A549 (cell line): ENCODE data around the gene MRPS18B.

Source experiments
- BHLHE40 ChIP-seq: IDR thresholded peaks from 2 replicates; pipeline ENCODE4 v1.6.1; 2012; ENCODE audit warnings: low read depth, low read length, inconsistent platforms
- CEBPB ChIP-seq, 2 experiments: fragments of >200 bp in 1 of 2; sonication (Bioruptor Twin) in 1 of 2; formaldehyde crosslinking in 1 of 2; IDR thresholded peaks; 2 replicates each; pipeline ENCODE4 v1.6.1; 2012 to 2016
- EP300 ChIP-seq, 2 experiments: fragments of >200 bp; sonication (Bioruptor Twin); formaldehyde crosslinking; IDR thresholded peaks; 2 replicates in 1 of 2; 3 replicates in 1 of 2; pipeline ENCODE4 v1.6.1; 2016 to 2017
- FOSL2 ChIP-seq, 2 experiments: fragments of 450-650 bp in 1 of 2; fragments of >200 bp in 1 of 2; sonication (Bioruptor Twin) in 1 of 2; formaldehyde crosslinking; IDR thresholded peaks; 2 replicates each; pipeline versions ENCODE4 v1.5.0 to v1.6.1; 2016 to 2020; ENCODE audit warnings: mild to moderate bottlenecking in 1 of 2, moderate library complexity in 1 of 2
- GATA3 ChIP-seq: IDR thresholded peaks from 2 replicates; pipeline ENCODE4 v1.6.1; 2012; ENCODE audit warnings: borderline replicate concordance
- MAFK ChIP-seq: fragments of 450-650 bp; IDR thresholded peaks from 2 replicates; pipeline ENCODE4 v1.6.1; 2014; ENCODE audit not compliant: partially characterized antibody
- MAZ ChIP-seq: fragments of 150-350 bp; IDR thresholded peaks from 2 replicates; pipeline ENCODE4 v1.6.1; 2014; ENCODE audit warnings: antibody characterized with exemption, low read depth, low read length, borderline replicate concordance
- MYC ChIP-seq: IDR thresholded peaks from 2 replicates; pipeline ENCODE4 v1.6.1; 2012; ENCODE audit warnings: mild to moderate bottlenecking, inconsistent platforms, low read length, improper control_type of control experiment, borderline replicate concordance
- POLR2AphosphoS2 ChIP-seq: conservative IDR thresholded peaks from 2 replicates; pipeline ENCODE4 v1.6.1; 2012; ENCODE audit warnings: low read length, improper control_type of control experiment, inconsistent platforms
- RAD21 ChIP-seq, 2 experiments: fragments of >200 bp in 1 of 2; sonication (Bioruptor Twin) in 1 of 2; formaldehyde crosslinking in 1 of 2; IDR thresholded peaks in 1 of 2; conservative IDR thresholded peaks in 1 of 2; 2 replicates in 1 of 2; 3 replicates in 1 of 2; pipeline ENCODE4 v1.6.1; 2012 to 2018; ENCODE audit warnings: inconsistent platforms in 1 of 2
- RCOR1 ChIP-seq: fragments of 150-350 bp; IDR thresholded peaks from 2 replicates; pipeline ENCODE4 v1.6.1; 2014; ENCODE audit warnings: antibody characterized with exemption, low read length, low read depth
- TF ChIP-seq, protein P1 (sequence below): fragments of >200 bp; sonication (Bioruptor Twin); formaldehyde crosslinking; IDR thresholded peaks from 3 replicates; pipeline ENCODE4 v1.5.1; 2016
- TF ChIP-seq, protein P2 (sequence below): IDR thresholded peaks from 2 replicates; pipeline ENCODE4 v1.6.1; 2012

DNA sequence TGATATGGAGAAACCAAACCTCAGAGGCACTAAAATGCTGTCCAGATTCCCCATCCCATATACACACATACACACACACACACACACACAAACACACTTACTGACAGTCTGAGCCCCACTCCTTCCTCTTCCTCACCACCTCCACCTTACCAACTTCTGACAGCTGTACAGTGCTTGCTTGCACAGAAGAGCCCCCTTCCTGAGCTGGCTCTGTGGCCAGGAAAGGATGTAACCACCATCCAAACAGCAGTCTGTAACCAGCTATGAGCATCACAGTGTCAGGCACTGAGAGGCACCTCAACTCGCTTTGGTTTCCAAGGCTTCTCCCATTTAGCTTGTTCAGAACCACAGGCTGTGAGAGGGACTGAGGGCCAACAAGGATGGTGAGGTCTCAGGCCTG is 23.4 kb downstream of the MRPS18B start:
- TF ChIP-seq BHLHE40 = no peak
- TF ChIP-seq, protein P1, sequence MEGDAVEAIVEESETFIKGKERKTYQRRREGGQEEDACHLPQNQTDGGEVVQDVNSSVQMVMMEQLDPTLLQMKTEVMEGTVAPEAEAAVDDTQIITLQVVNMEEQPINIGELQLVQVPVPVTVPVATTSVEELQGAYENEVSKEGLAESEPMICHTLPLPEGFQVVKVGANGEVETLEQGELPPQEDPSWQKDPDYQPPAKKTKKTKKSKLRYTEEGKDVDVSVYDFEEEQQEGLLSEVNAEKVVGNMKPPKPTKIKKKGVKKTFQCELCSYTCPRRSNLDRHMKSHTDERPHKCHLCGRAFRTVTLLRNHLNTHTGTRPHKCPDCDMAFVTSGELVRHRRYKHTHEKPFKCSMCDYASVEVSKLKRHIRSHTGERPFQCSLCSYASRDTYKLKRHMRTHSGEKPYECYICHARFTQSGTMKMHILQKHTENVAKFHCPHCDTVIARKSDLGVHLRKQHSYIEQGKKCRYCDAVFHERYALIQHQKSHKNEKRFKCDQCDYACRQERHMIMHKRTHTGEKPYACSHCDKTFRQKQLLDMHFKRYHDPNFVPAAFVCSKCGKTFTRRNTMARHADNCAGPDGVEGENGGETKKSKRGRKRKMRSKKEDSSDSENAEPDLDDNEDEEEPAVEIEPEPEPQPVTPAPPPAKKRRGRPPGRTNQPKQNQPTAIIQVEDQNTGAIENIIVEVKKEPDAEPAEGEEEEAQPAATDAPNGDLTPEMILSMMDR = no peak
- no peak for TF ChIP-seq RCOR1
- no peak for TF ChIP-seq EP300 (IDR thresholded peaks at IDR 0.05)
- TF ChIP-seq POLR2AphosphoS2 = no peak
- TF ChIP-seq RAD21 (conservative IDR thresholded peaks at IDR 0.05 in 1 of 2, IDR thresholded peaks at IDR 0.05 in 1 of 2) = no peak
- TF ChIP-seq, protein P2, sequence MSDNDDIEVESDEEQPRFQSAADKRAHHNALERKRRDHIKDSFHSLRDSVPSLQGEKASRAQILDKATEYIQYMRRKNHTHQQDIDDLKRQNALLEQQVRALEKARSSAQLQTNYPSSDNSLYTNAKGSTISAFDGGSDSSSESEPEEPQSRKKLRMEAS = no peak
- no peak for TF ChIP-seq CEBPB (IDR thresholded peaks at IDR 0.05)
- no peak for TF ChIP-seq MAZ
- TF ChIP-seq FOSL2 (IDR thresholded peaks at IDR 0.05) = no peak
- no peak for TF ChIP-seq FOSL2 (CRISPR knock-in tag; IDR thresholded peaks at IDR 0.05)
- no peak for TF ChIP-seq GATA3
- TF ChIP-seq MAFK = no peak
- no peak for TF ChIP-seq MYC
